Large intestine (tissue), 3 donors: ENCODE results near the gene AFMID. TPM values are rescaled to one million over a fixed set of nuclear protein-coding genes. Genes with fewer than 3 reads are reported as not detected.
"Not testable (repeated sequence)": the region's sequence is repeated elsewhere in the genome, so short reads cannot be mapped to it uniquely, and the experiment has no call there.

Experiments used
- DNase-seq, 2 donors: peaks; one replicate each; pipeline versions ENCODE4 v3.0.0 to v3.0.0-alpha.2; 2013
- H3K27ac ChIP-seq: one replicate; pipeline ENCODE4 v1.5.1; 2013; ENCODE audit warnings: low read length
- H3K27me3 ChIP-seq: 2 replicates; pipeline ENCODE4 v1.6.1; 2013; ENCODE audit warnings: low read length; ENCODE audit not compliant: control insufficient read depth, insufficient read depth
- H3K36me3 ChIP-seq: 2 replicates; pipeline ENCODE4 v1.6.1; 2013; ENCODE audit warnings: low read length; ENCODE audit not compliant: control insufficient read depth, insufficient read depth
- H3K4me1 ChIP-seq: one replicate; pipeline ENCODE4 v1.6.1; 2013; ENCODE audit warnings: low read length; ENCODE audit not compliant: control insufficient read depth, insufficient read depth
- H3K4me3 ChIP-seq: one replicate; pipeline ENCODE4 v1.5.1; 2013; ENCODE audit warnings: low read length
- H3K9me3 ChIP-seq: one replicate; pipeline ENCODE4 v1.6.1; 2013; ENCODE audit warnings: mild to moderate bottlenecking, low read depth, low read length, moderate library complexity; ENCODE audit not compliant: control insufficient read depth
- WGBS: methylation state at CpG from one replicate; pipeline ENCODE4 v1.1.5; 2013; ENCODE audit warnings: low lambda C conversion rate; ENCODE audit not compliant: insufficient coverage; 5-methylcytosine and 5-hydroxymethylcytosine counted together
- polyA plus RNA-seq: library from polyadenylated mRNA; unstranded; fragments of 120-200 nt; gene quantifications from one replicate; pipeline ENCODE4 v1.2.1, GENCODE V29; 2013

The AFMID gene
- polyA plus RNA-seq, 1 donor, result 50.8 TPM

- peak; percentile 76 to 88 for DNase-seq
- H3K4me3 ChIP-seq, result no peak overlapping the region
- WGBS, result no CpG with 5 or more reads among the region's 27 CpGs
- no peaks in the 10 kb centered on the region for H3K36me3 ChIP-seq
- H3K27ac ChIP-seq, result peak overlapping the region; percentile 18
- H3K9me3 ChIP-seq, result no peaks in the 10 kb centered on the region
- H3K4me1 ChIP-seq, result peaks cover 15% of the 10 kb centered on the region
- no peaks in the 10 kb centered on the region for H3K27me3 ChIP-seq
Observed at GRCh38 chr17:78250891-78251772, 64.0 kb downstream of the AFMID start.

GRCh38 chr17:78251773-78252103 is 64.6 kb downstream of the AFMID start:
- Histone ChIP-seq H3K9me3 (no peaks in the 10 kb centered on the region), H3K36me3 (no peaks in the 10 kb centered on the region), H3K27ac (no peak overlapping the region), H3K4me1 (peaks cover 20% of the 10 kb centered on the region), H3K27me3 (no peaks in the 10 kb centered on the region), H3K4me3 (no peak overlapping the region)
- WGBS, result 100% methylated on average over 1 of the region's 6 CpGs
- DNase-seq, result no peak

- Histone ChIP-seq H3K9me3 (no peaks in the 10 kb centered on the region), H3K27ac (no peak overlapping the region), H3K36me3 (no peaks in the 10 kb centered on the region), H3K4me3 (no peak overlapping the region), H3K4me1 (peaks cover 25% of the 10 kb centered on the region), H3K27me3 (no peaks in the 10 kb centered on the region)
- no peak for DNase-seq
- WGBS, result no CpG with 5 or more reads among the region's 12 CpGs
Observed at GRCh38 chr17:78252111-78252634, 65.0 kb downstream of the AFMID start.

- no CpG with 5 or more reads among the region's 15 CpGs for whole genome bisulfite sequencing
- no peaks in the 10 kb centered on the region for H3K27me3 ChIP-seq
- no peaks in the 10 kb centered on the region for H3K36me3 ChIP-seq
- no peaks in the 10 kb centered on the region for H3K9me3 ChIP-seq
- H3K4me3 ChIP-seq, result no peak overlapping the region
- DNase-seq, result no peak
- H3K4me1 ChIP-seq, result peaks cover 33% of the 10 kb centered on the region
- no peak overlapping the region for H3K27ac ChIP-seq
Observed at GRCh38 chr17:78252701-78253635, 65.8 kb downstream of the AFMID start.

GRCh38 chr17:78253636-78253945 is 66.4 kb downstream of the AFMID start:
- H3K4me3 ChIP-seq, result peak overlapping the region; percentile 83
- not testable (repeated sequence) for H3K9me3 ChIP-seq, H3K27me3 ChIP-seq, DNase-seq, H3K36me3 ChIP-seq, H3K27ac ChIP-seq
- WGBS, result no CpG with 5 or more reads among the region's 12 CpGs
- H3K4me1 ChIP-seq, result peaks cover 39% of the 10 kb centered on the region

- no CpG with 5 or more reads among the region's 73 CpGs for WGBS
- H3K27me3 ChIP-seq, result no peaks in the 10 kb centered on the region
- DNase-seq, result peak; percentile 86 to 89
- peaks cover 3% of the 10 kb centered on the region for H3K9me3 ChIP-seq
- H3K4me3 ChIP-seq, result peak overlapping the region; percentile 83
- peak overlapping the region; percentile 27 for H3K27ac ChIP-seq
- H3K36me3 ChIP-seq, result no peaks in the 10 kb centered on the region
- peaks cover 43% of the 10 kb centered on the region for H3K4me1 ChIP-seq
Observed at GRCh38 chr17:78253946-78254672, 66.9 kb downstream of the AFMID start.

- WGBS, result no CpG with 5 or more reads among the region's 18 CpGs
- Histone ChIP-seq H3K4me1 (peaks cover 43% of the 10 kb centered on the region), H3K4me3 (no peak overlapping the region)
Observed at GRCh38 chr17:78255029-78255656, 68.0 kb downstream of the AFMID start.

GRCh38 chr17:78255953-78256706 is 69.0 kb downstream of the AFMID start:
- WGBS, result 60% methylated on average over 1 of the region's 14 CpGs
- no peaks in the 10 kb centered on the region for H3K27me3 ChIP-seq
- H3K9me3 ChIP-seq, result peaks cover 3% of the 10 kb centered on the region
- no peak overlapping the region for H3K27ac ChIP-seq
- H3K4me3 ChIP-seq, result no peak overlapping the region
- peaks cover 37% of the 10 kb centered on the region for H3K4me1 ChIP-seq
- no peaks in the 10 kb centered on the region for H3K36me3 ChIP-seq
- no peak for DNase-seq

More at GRCh38 chr17:78255029-78255656, 68.0 kb downstream of the AFMID start:
- no peaks in the 10 kb centered on the region for H3K36me3 ChIP-seq
- H3K27ac ChIP-seq, result no peak overlapping the region
- peaks cover 3% of the 10 kb centered on the region for H3K9me3 ChIP-seq
- H3K27me3 ChIP-seq, result no peaks in the 10 kb centered on the region
- DNase-seq, result no peak
